SK-N-SH treated with all-trans-retinoic acid at 6 μM for 48 hours (cell line): ENCODE data around the gene MRPL41.

Experiments
- ARNTL ChIP-seq: fragments of 450-650 bp; formaldehyde crosslinking; IDR thresholded peaks from 2 replicates; pipeline ENCODE4 v1.5.0; 2020; ENCODE audit warnings: low read depth, mild to moderate bottlenecking, moderate library complexity, borderline replicate concordance
- PATZ1 ChIP-seq: fragments of 250-450 bp; sonication (Bioruptor Pico); IDR thresholded peaks from 2 replicates; pipeline ENCODE4 v1.8.0; 2020; ENCODE audit warnings: mild to moderate bottlenecking, moderate library complexity, borderline replicate concordance
- SNAI2 ChIP-seq: fragments of 250-450 bp; sonication (Bioruptor Pico); IDR thresholded peaks from 2 replicates; pipeline ENCODE4 v1.5.0; 2020; ENCODE audit warnings: mild to moderate bottlenecking, moderate library complexity
- ZC3H10 ChIP-seq: fragments of 250-450 bp; sonication (Bioruptor Pico); IDR thresholded peaks from 2 replicates; pipeline ENCODE4 v1.5.1; 2021; ENCODE audit warnings: mild to moderate bottlenecking, moderate library complexity
- ZFP3 ChIP-seq: fragments of 250-450 bp; sonication (Bioruptor Pico); IDR thresholded peaks from 2 replicates; pipeline ENCODE4 v1.5.0; 2020; ENCODE audit warnings: mild to moderate bottlenecking, moderate library complexity
- ZNF565 ChIP-seq: fragments of 450-650 bp; formaldehyde crosslinking; conservative IDR thresholded peaks from 2 replicates; pipeline ENCODE4 v1.5.0; 2020; ENCODE audit warnings: low read depth, mild to moderate bottlenecking, moderate library complexity

- no peak for TF ChIP-seq ZFP3 (CRISPR knock-in tag)
- no peak for TF ChIP-seq ZC3H10 (CRISPR knock-in tag)
- TF ChIP-seq SNAI2 (CRISPR knock-in tag) = no peak
- TF ChIP-seq PATZ1 (CRISPR knock-in tag) = no peak
- no peak for TF ChIP-seq ARNTL (CRISPR knock-in tag)
- no peak for TF ChIP-seq ZNF565 (CRISPR knock-in tag)
Observed at GRCh38 chr9:137583347-137583746, 31.7 kb downstream of the MRPL41 start.
